Transverse colon (tissue), 4 donors: ENCODE measurements around the gene APOD. TPM values are rescaled to one million over a fixed set of nuclear protein-coding genes. Genes with fewer than 3 reads are reported as not detected.

ENCODE experiments used
- DNase-seq: peaks from one replicate; pipeline ENCODE4 v3.0.0-alpha.2; 2019
- H3K27ac ChIP-seq, 4 donors: fragments of 200-600 bp; sonication (generic); 2 replicates each; pipeline ENCODE4 v1.5.1; 2016 to 2018; ENCODE audit warnings: inconsistent platforms in 4 of 4
- H3K27me3 ChIP-seq: fragments of 200-600 bp; sonication (generic); 2 replicates; pipeline ENCODE4 v1.5.1; 2017; ENCODE audit warnings: inconsistent platforms
- H3K36me3 ChIP-seq, 4 donors: fragments of 200-600 bp; sonication (generic); 2 replicates each; pipeline ENCODE4 v1.5.1; 2017 to 2019; ENCODE audit warnings: inconsistent platforms in 4 of 4
- H3K4me1 ChIP-seq, 4 donors: fragments of 200-600 bp; sonication (generic); 2 replicates each; pipeline ENCODE4 v1.5.1; 2017 to 2020; ENCODE audit warnings: inconsistent platforms in 4 of 4
- H3K4me3 ChIP-seq, 4 donors: fragments of 200-600 bp; sonication (generic); 1 replicate in 1 of 4; 2 replicates in 3 of 4; pipeline versions ENCODE4 v1.5.1 to v1.6.1; 2017 to 2019; ENCODE audit warnings: inconsistent platforms in 4 of 4
- H3K9me3 ChIP-seq, 2 donors: fragments of 200-600 bp; sonication (generic); 2 replicates each; pipeline ENCODE4 v1.5.1; 2017 to 2019; ENCODE audit warnings: inconsistent platforms in 2 of 2
- CTCF ChIP-seq, 5 experiments: fragments of 200-600 bp in 3 of 5; fragments of 450-650 bp in 2 of 5; sonication (generic) in 3 of 5; IDR thresholded peaks; 1 replicate in 2 of 5; 2 replicates in 3 of 5; pipeline ENCODE4 v1.5.1; 2016 to 2017; ENCODE audit warnings: antibody characterized with exemption in 5 of 5, inconsistent platforms in 3 of 5, mild to moderate bottlenecking in 2 of 5, moderate library complexity in 1 of 5
- EP300 ChIP-seq: sonication (generic); formaldehyde crosslinking; IDR thresholded peaks from one replicate; pipeline ENCODE4 v1.6.1; 2017; ENCODE audit warnings: antibody characterized with exemption, low read depth
- POLR2A ChIP-seq: fragments of 450-650 bp; IDR thresholded peaks from one replicate; pipeline ENCODE4 v1.6.1; 2016; ENCODE audit warnings: antibody characterized with exemption, mild to moderate bottlenecking, moderate library complexity
- POLR2AphosphoS5 ChIP-seq, 3 donors: sonication (generic); formaldehyde crosslinking; IDR thresholded peaks; one replicate each; pipeline ENCODE4 v1.6.1; 2016; ENCODE audit warnings: antibody characterized with exemption in 3 of 3
- WGBS, 2 donors: methylation state at CpG; one replicate each; pipeline ENCODE4 v1.1.5; 2018; ENCODE audit warnings: low coverage in 1 of 2; 5-methylcytosine and 5-hydroxymethylcytosine counted together
- in situ Hi-C, 4 donors: fragments of 200-750 bp; cut with MboI; loops; one replicate each; pipeline versions ENCODE4 v1.15.0 to v1.15.1; 2017; ENCODE audit warnings: low sequenced_read_pairs in 3 of 4, low pct_ligation_motif_present in 1 of 4, low pct_unique_long_range_greater_than_20kb in 1 of 4
- intact Hi-C: fragments of 100-400 bp; cut with DNase I; formaldehyde crosslinking; loops from one replicate; pipeline ENCODE4 v1.15.1; 2023; ENCODE audit warnings: low total_unique reads
- total RNA-seq, 4 donors: library from RNA; depleted of rRNA; stranded (reverse); fragments of >200 nt; gene quantifications; one replicate each; pipeline ENCODE4 v1.1.0, GENCODE V29; 2016

Gene APOD
- total RNA-seq, 4 donors from 2014 or later, result 3.4 to 118 (median 46.1) TPM

- TF ChIP-seq EP300 (no peak), POLR2A (no peak), POLR2AphosphoS5 (IDR thresholded peaks at IDR 0.05) (no peak), CTCF (IDR thresholded peaks at IDR 0.05) (no peak)
- WGBS, 2 donors, result 80 to 83% methylated on average over 1 to 5 of the region's 5 CpGs
- no peak overlapping the region for H3K4me3 ChIP-seq
- DNase-seq, result no peak
- no peak overlapping the region for H3K27ac ChIP-seq
- no peaks in the 10 kb centered on the region for H3K9me3 ChIP-seq
- H3K27me3 ChIP-seq, result no peaks in the 10 kb centered on the region
- intact Hi-C loops, result no loop called here
- no peaks in the 10 kb centered on the region for H3K36me3 ChIP-seq
- in situ Hi-C loops, result no loop called here
- H3K4me1 ChIP-seq, result peaks cover 0 to 4% (median 0%) of the 10 kb centered on the region in 4 donors
Measured at GRCh38 chr3:195587824-195588223, 4.1 kb upstream of the APOD start.

- TF ChIP-seq EP300 (no peak), CTCF (IDR thresholded peaks at IDR 0.05) (no peak), POLR2A (no peak), POLR2AphosphoS5 (IDR thresholded peaks at IDR 0.05) (no peak)
- Histone ChIP-seq H3K27ac (no peak overlapping the region), H3K4me1 (peaks cover 0 to 4% (median 0%) of the 10 kb centered on the region in 4 donors), H3K9me3 (no peaks in the 10 kb centered on the region), H3K4me3 (no peak overlapping the region), H3K27me3 (no peaks in the 10 kb centered on the region), H3K36me3 (no peaks in the 10 kb centered on the region)
- in situ Hi-C loops, result no loop called here
- WGBS, 2 donors, result 85% methylated on average over 4 of the region's 4 CpGs; no CpG with 5 or more reads in 1 of the 2 donors
- no peak for DNase-seq
- intact Hi-C loops, result no loop called here
Measured at GRCh38 chr3:195587406-195587805, 3.7 kb upstream of the APOD start.

GRCh38 chr3:195584543-195584870 is 767 bp upstream of the APOD start:
- Histone ChIP-seq H3K4me3 (no peak overlapping the region), H3K36me3 (no peaks in the 10 kb centered on the region)
- TF ChIP-seq POLR2AphosphoS5 (IDR thresholded peaks at IDR 0.05), result no peak
- no peak for TF ChIP-seq CTCF (IDR thresholded peaks at IDR 0.05)
- TF ChIP-seq POLR2A, result no peak
- TF ChIP-seq EP300, result no peak

DNA sequence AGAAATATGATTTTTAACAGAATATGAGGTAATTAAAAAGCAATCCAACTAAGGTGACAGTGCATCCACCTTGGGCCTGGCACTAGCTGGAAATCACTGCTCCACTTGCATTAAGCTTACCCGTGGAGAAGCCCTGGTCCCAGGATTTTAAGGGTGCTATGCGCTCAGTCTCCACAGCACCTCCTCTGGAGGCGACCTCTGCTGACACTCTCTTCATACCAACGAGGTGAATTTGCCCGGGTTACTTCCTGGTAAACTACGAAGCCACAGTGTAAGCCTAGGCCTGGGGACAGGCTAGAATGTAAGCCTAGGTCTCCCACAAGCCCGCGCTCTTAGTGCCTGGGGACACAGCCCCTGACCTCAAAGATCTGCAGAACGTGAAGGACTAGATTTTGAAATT is 793 bp downstream of the APOD start:
- Histone ChIP-seq H3K36me3 (no peaks in the 10 kb centered on the region), H3K4me1 (peaks cover 0 to 4% (median 0%) of the 10 kb centered on the region in 4 donors), H3K27ac (no peak overlapping the region), H3K9me3 (no peaks in the 10 kb centered on the region), H3K27me3 (no peaks in the 10 kb centered on the region), H3K4me3 (no peak overlapping the region)
- DNase-seq, result no peak
- in situ Hi-C loops (no loop called here), intact Hi-C loops (no loop called here)
- 75 to 85% methylated on average over 3 to 9 of the region's 9 CpGs for WGBS, 2 donors
- TF ChIP-seq EP300 (no peak), POLR2AphosphoS5 (IDR thresholded peaks at IDR 0.05) (no peak), POLR2A (no peak), CTCF (IDR thresholded peaks at IDR 0.05) (no peak)

More at GRCh38 chr3:195584543-195584870, 767 bp upstream of the APOD start:
- H3K4me1 ChIP-seq, result peaks cover 0 to 4% (median 0%) of the 10 kb centered on the region in 4 donors
- DNase-seq, result no peak
- WGBS, 2 donors, result 69% methylated on average over 4 of the region's 4 CpGs; no CpG with 5 or more reads in 1 of the 2 donors
- intact Hi-C loops, result no loop called here
- no peaks in the 10 kb centered on the region for H3K27me3 ChIP-seq
- peak overlapping the region in 2 of 4 donors; percentile 18 to 41 for H3K27ac ChIP-seq
- in situ Hi-C loops, result no loop called here
- no peaks in the 10 kb centered on the region for H3K9me3 ChIP-seq
